Lower leg skin (tissue), 4 donors: ENCODE measurements around the gene HCCS. TPM values are rescaled to one million over a fixed set of nuclear protein-coding genes. Genes with fewer than 3 reads are reported as not detected.

Experiments used
- DNase-seq, 2 donors: peaks; one replicate each; pipeline ENCODE4 v3.0.0-alpha.2; 2019; ENCODE audit warnings: low spot score in 2 of 2
- H3K4me3 ChIP-seq: fragments of 200-600 bp; sonication (generic); 2 replicates; pipeline ENCODE4 v1.5.1; 2017; ENCODE audit warnings: mild to moderate bottlenecking, low read depth; ENCODE audit not compliant: poor library complexity, severe bottlenecking
- POLR2A ChIP-seq, 2 donors: fragments of 450-650 bp; IDR thresholded peaks; one replicate each; pipeline ENCODE4 v1.6.1; 2016 to 2017; ENCODE audit warnings: antibody characterized with exemption in 2 of 2, mild to moderate bottlenecking in 1 of 2, moderate library complexity in 1 of 2
- WGBS, 2 donors: methylation state at CpG; one replicate each; pipeline ENCODE4 v1.1.5; 2018; 5-methylcytosine and 5-hydroxymethylcytosine counted together
- intact Hi-C: fragments of 100-400 bp; cut with DNase I; formaldehyde crosslinking; loops from one replicate; pipeline ENCODE4 v1.15.0; 2023; ENCODE audit warnings: low total_unique reads
- total RNA-seq, 4 donors: library from RNA; depleted of rRNA; stranded (reverse); fragments of >200 nt; gene quantifications; one replicate each; pipeline ENCODE4 v1.1.0, GENCODE V29; 2016
- TF ChIP-seq, protein P1 (sequence below), 3 donors: fragments of 450-650 bp; IDR thresholded peaks; one replicate each; pipeline ENCODE4 v1.5.1; 2016; ENCODE audit warnings: antibody characterized with exemption in 3 of 3, mild to moderate bottlenecking in 3 of 3, moderate library complexity in 2 of 3

HCCS gene
- total RNA-seq, 4 donors from 2014 or later, result 10.4 to 19.9 (median 13.4) TPM

DNA sequence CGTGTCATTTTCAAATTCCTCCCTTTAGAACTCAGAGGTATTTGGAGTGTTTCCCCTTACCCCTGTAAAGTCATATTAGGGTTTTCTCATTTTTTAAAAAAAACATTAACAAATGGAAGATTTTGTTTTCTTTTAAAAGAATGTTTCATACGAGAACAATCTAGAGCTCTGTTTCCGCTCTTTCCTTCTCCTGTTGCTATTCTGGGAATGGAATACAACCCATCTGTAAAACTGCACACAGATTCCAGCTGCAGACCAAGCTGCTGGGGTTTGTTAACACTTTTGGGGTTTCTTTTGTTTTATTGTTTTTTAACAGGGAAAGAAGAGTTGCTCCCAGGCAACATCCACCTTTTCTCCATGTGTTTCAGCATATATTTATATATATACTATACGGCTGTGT, 61.3 kb downstream of the HCCS start:
- intact Hi-C loops, result loop anchor here (5.0 kb wide), 1 partner anchor 200 kb away; no protein-coding TSS in a partner anchor
- no peak for TF ChIP-seq POLR2A (IDR thresholded peaks at IDR 0.05)
- TF ChIP-seq, protein P1, sequence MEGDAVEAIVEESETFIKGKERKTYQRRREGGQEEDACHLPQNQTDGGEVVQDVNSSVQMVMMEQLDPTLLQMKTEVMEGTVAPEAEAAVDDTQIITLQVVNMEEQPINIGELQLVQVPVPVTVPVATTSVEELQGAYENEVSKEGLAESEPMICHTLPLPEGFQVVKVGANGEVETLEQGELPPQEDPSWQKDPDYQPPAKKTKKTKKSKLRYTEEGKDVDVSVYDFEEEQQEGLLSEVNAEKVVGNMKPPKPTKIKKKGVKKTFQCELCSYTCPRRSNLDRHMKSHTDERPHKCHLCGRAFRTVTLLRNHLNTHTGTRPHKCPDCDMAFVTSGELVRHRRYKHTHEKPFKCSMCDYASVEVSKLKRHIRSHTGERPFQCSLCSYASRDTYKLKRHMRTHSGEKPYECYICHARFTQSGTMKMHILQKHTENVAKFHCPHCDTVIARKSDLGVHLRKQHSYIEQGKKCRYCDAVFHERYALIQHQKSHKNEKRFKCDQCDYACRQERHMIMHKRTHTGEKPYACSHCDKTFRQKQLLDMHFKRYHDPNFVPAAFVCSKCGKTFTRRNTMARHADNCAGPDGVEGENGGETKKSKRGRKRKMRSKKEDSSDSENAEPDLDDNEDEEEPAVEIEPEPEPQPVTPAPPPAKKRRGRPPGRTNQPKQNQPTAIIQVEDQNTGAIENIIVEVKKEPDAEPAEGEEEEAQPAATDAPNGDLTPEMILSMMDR (IDR thresholded peaks at IDR 0.05), result no peak
- DNase-seq, result no peak
- 72 to 78% methylated on average over 4 of the region's 4 CpGs for WGBS, 2 donors
- H3K4me3 ChIP-seq, result no peak overlapping the region

Other genes starting within 250 kb of the HCCS start
- gene AMELX, start 182.1 kb downstream of the HCCS start, total RNA-seq, result not detected